GM21737 (cell line): Measurements from ENCODE around the gene LMAN1L.

ENCODE experiments used
- ATAC-seq: cut with Tn5 transposase; IDR thresholded peaks from one replicate; pipeline ENCODE4 v1.9.1; 2021; ENCODE audit warnings: mild to moderate bottlenecking, moderate library complexity; ENCODE audit not compliant: unreplicated experiment

The LMAN1L gene

DNA sequence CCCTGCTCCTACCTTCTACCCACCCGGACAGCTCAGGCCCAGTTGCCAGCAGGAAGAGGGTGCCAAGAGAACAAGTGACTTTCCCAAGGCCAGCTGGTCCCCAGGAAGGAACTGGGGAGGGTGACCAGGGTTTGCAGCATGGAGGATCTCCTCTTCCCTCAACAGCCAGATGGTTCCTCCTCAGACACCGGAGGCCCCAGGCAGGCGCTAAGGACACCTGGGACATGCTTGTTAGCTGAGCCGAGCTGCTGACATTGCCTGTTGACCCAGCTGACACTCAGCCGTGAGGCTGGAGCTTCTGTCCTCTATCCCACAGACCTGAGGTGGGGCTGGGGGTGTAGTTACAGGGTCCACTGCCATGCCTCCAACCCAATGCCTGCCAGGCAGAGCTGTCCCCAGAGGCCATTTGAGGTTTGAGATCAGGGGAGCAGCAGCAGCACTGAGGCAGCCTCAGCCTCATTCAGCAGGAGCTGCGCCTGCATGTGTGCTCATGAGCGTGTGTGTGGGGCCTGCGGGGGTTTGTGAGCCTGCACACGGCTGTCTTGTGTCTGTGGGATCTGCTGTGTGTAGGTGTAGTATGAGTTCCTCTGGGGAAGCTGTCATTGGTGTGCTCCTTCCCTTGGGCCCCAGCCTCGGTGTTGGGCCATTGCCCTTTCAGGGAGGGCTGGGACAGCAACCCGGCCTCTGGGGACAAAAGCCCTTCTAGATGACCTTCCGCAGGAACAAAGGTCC is 20.9 kb downstream of the LMAN1L start:
- ATAC-seq, result no peak

DNA sequence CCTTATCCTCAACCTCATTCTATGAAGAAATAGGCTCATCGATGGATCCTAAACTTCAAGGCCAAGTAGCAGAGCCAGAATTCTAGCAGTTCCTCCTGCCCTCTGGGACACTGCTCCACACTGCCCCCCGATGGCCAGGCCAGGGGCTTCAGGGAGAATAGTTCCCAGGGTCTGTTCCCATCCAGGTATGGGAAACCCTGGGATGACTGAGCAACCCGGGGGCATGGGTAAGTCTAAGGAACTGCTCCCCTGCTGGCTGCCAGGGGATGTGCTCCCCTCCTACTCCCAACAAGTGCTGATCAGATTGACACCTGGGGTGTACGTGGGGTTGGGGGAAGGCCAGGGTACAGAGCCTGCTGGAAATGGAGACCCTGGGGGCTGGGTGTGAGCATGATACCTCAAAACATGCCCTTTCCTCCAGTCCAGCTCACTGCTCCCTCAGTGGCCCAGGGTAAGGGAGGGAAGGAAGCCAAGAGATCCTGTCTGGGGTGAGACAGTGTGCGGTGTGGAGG is 22.7 kb downstream of the LMAN1L start:
- ATAC-seq, result no peak

DNA sequence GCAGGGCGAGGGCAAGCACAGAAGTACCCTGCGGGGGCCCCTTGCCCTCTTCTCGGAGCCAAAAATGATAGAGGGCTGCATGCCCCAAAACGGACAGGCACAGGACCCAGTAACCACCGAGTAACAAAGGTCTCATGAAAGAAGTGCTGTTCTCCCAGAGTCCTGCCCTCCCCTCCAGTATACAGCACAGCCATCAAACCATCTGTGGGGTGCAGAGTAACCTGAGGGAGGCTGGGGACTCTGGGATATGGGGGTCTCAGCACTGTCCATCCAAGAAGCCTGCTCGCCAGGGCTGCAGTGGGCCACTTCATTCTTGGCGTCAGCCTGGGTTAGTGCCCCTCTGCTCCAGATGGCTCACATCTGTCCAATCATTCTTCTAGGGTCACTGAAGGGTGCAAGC is 24.2 kb downstream of the LMAN1L start:
- ATAC-seq, result no peak

DNA sequence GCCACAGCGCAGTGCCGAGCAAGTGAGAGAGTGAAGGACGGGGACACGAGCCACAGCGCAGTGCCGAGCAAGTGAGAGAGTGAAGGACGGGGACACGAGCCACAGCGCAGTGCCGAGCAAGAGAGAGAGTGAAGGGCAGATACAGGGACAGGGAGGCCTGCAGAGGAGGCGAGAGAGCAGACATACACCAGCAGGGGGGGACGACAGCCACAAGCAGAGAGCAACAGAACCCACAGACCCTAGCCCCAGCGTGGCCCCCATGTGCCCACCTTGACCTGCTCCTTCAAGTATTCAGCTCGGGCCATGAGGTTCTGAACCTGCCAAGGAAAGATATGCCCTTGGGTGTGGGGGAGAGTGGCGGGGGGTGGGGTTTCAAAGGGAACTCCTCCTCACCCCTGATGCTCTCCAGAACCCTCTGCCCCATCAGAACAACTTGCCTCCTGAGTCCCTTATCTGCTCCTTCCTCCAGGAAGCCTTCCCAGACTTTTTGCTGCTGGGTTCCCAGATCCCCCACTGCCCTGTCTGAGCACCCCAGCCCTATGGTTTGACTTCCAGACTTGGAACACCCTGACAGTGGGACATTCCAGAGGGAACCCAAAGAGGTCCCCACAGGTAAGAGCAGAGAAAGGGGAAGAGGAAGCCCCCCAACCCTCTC is 25.0 kb downstream of the LMAN1L start:
- ATAC-seq, result no peak

DNA sequence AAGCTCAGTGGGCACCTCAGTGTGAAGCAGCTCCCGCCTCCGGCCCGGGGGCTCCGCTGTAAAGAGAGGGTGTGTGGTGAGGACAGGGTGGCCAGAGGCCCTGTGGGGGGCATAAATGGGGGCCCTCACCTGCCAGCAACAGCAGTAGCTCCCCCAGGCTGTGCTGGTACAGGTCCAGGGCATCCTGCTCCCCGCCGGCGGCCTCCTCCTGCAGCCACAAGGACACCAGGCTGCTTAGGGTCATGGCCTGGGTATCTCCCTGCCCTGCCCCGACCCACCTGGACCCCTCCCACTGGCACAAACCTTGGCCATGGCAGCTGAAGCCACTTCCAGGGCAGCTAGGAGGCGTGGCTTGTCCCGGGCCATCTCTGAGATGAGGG is 25.5 kb downstream of the LMAN1L start:
- no peak for ATAC-seq

DNA sequence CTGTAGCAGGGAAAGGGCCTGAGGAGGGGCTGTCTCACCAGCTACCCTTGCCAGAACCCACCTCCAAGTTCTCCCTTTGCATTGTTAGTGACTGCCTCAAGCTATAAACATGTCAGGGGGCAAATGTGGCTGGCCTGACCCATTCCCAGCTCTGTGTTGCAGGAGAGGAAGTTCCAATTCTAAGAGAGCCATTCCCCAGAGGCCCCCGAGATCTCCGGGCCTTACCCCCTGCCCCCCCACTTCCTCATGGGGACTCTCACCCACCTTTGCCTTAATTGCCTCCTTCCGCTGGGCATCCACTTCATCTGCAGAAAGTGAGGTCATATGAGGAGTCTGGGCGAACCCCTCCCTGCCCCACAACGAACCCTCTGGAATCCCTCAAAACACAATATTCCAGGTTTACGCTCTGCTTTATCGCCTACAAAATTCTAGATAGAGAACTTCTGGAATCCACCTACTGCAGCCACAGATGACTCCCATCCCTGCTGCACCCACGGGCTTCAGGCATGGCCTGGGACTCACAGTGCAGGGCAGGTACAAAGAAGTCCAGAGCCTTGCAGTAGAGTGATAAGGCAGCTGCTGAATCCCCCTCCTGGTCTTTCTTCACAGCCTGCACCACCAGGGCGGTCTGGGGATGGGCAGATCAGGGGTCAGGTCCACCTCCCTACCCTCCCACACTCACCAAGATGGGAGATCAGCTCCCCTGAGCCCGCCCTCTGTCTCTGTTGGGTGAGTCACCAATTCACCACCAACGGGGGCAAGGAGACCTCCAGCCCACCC is 26.3 kb downstream of the LMAN1L start:
- ATAC-seq, result no peak

DNA sequence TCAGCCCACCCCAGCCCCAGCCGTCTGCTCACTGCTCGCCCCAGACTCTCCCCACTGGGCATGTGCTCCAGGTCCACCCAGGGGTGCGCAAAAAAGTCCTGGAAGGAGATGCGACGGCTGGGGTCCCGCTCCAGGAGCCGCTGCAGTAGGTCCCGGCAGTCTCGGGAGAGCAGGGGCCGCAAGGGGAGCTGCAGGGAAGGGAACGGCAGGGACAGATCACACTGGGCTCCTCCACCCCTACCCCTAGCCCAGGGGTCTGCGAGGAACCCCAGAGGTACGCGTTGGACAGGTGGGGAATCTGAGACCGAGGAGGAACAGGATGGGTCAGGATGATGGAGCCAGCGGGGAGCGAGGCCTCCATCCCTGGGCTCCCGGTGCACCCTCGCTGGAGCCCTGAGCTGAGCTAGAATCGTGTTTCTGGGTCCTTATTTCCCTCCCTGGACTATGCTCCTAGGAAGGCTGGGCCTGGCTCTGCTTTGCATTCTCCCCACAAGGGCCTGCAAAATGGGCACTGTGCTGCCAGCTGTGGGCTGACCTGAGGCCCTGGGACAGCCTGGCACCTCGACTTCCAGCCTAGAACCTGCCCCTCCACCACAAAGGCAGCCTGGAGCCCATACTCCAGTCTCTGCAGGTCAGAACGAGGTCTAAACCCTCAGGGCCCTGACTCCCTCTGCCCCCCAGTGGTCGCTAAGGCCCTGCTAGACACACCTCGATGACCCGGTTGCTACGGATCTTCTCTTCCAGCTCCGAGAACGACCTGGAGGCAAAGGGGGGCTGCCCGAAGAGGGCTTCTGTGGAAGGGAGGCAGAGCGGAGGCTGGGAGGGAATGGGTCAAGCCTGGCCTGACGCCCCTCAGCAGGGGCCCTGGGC is 27.1 kb downstream of the LMAN1L start:
- no peak for ATAC-seq

DNA sequence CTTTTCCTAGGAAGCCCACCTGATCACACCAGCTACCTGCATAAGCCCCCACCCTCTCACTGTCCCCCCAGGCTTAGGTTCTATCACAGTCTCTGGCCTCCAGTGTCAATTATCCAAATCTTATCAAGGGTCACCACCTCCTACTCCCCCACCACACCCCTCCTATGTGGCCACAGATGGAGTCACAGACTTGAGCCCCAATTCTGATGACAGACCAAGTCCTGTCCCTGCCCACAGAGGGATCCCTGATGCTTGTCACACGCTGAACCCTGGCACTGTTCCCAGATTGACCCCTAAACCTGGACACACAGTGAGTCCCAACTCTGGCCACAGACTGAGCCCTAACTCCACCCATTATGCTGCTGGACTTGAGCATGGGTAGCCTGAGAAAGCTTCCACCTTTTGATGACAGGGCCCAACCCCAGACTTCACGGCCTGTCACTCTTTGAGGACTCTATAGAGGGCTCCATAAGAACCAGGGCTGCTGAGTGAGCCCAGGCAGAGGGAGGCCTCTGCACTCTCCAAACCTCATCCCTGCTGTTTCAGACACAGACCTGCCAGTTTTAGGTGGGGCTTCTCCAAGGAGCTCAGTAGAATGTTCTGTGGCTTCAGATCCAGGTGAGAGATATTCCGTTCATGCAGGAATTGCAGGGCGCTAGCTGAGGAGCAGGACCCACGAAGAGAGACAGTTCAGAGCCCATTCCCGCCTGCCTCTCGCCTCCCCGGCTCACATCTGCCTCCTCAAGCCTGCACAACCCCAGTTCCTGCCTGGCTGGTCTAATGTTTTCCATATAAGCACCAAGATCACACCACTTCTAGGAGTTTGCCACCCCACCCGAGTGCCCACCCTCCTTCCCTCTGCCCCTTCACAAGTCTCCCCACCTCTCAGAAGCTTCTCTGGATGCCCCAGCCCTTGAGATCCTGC is 28.5 kb downstream of the LMAN1L start:
- no peak for ATAC-seq

DNA sequence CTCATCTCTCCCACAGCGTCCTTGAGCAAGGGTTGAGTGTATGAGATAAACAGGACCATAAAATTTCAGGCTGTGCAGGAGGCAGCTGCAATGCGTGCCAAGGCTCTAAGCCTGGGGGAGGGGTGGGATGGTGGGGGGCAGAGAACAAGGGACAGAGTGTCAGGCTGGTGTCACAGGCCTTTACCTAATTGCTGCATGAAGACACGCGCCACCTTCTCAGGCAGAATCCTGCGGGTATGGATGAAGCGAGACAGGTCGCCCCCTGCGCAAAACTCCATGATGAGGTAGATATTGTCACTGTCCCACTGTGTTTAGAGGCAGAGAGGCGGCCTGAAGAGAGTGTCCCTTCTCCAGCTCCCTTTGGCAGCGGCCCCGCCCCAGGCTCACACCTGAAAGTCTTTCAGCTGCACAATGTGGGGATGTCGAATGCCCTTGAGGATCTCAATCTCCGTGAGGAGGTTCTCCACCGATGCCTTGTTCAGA is 29.3 kb downstream of the LMAN1L start:
- ATAC-seq, result no peak

DNA sequence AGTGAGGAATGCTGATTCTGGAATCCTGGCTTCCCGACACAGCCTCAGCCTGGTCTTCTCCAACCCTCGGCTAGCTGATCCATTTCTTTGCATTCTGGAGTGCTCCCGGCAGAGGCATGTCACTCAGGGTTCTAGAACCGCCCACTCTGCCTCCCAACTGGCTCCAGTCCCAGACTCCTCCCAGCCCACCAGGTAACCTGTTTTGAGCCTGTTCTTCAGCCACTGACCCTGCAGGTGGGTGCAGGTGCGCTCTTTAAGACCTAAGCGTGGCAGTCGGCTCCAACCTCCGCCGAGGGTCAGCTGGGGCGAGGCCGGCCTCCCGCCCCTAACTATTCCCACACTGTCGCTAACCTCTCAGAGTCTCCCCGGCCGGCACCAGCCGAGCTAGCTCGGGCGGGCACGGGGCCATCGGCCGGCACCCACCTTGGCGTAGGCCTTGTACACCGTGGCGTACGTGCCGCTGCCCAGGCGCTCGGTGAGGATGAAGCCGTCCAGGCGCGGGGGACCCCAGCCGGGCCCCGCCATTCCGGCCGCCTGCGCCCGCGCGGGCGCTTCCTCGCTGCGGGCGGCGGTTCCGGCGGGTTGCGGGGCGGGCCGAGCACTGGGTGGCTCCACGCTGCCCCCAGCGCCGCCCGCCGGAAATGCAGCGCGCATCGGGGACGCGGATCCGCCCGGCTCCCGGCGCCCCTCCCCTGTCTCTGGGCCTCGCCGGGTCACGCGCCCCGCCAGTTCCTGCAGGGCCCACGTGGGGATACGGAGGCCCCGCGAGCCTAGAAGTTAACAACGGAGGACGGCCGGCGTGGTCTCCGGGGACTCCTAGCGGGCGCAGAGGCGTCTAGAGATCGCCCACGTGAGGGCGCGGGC is 30.2 kb downstream of the LMAN1L start, which contains the start of gene ULK3:
Gene ULK3, minus strand, starts transcription at position 576 of the 864 bp plus-strand sequence. Its CDS starts 51 bp downstream, at position 525.
- peak; percentile 79 for ATAC-seq

DNA sequence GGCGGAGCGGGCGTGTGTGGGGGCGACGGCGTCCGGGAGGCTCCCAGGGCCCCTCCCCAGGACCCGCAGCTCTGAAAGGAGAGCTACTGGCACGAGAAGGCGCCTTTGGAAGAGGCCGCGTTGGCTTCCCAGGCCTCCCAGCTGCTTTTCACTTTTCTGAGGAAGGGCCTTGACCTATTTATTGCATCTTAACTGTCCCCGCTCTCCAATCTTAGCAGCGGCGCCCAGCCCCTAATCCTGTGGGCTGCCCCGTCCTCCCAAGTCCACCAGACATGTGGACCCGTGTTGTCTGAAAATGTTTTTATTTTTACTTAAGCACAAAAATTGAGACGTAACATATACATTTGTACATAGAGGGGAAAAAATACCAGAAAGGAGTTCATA is 30.8 kb downstream of the LMAN1L start:
- ATAC-seq, result no peak

DNA sequence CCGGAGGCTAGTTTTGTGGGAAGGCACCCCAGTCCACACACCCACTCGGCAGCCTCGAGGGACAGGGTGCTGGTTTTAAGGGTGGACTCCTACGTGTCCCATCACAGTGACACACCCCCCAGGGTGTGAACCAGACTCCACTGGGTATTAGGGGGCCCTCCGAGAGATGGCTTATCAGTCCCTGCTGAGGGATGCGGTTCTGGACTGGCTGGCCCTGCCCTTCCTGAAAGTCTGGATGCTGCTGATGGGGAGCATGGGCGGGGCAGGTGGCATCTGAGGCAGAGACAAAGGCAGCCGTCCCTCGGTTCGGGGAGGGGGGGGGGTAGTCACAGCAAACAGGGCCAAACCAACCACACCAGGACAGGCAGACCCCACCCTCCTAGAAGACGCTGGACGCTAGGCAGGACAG is 31.3 kb downstream of the LMAN1L start:
- no peak for ATAC-seq

DNA sequence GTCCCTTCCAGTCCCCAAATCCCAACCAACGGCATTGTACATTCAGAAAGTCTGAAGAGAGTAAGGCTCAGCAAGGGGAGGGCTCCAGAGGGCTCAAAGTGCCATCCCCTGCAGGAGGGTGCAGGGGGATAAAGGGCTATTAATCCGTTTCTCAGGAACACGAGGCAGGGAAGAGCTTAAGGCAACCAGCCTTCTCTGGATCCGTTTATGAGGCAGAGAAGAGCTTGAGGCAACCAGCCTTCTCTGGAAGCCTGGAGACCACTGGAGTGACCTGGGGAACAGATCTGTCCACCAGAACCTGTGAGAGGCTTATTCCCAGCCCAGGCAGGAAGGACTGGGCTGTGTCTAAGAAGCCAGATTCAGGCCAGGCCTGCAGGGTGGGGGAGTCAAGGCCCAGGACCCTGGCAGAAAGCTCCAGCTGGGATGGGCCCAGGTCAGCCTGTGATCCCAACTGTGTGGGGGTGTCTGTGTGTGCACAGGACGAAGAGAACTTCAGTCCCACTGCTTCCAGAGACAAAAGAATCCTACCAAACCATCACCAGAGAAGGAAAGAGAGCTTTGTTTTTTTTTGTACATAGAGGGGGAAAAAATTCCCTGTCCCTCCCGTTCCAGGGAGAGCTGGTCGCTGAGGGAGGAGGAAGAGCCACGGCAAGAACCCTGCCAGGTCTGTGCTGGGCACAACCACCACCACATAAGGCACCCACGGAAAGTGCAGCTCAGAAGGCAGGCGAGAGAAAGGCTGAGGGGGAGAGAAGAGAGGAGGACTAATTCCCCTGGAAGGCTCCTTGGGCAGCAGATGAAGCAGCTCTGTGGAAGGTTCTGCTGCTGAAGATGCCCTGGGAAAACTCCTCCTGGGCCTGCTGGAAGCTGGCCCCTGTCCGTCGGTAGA is 31.9 kb downstream of the LMAN1L start:
- no peak for ATAC-seq

DNA sequence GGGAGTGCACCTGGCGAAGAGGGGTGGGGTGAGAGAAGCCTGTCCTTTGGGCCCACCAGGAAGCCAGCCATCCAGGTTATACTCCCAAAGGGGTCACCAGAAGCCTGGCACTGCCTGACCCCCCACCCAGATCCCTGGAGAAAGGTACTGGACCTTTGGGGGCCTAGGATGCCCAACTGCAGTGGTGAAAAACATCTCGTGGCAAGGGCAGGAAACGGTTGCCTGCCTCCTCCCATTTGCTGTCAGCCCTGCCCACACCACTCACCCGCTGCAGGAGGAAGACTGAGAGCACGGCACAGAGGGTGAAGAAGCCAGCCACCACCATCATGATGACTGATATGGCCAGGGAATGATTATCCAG is 32.6 kb downstream of the LMAN1L start:
- ATAC-seq, result no peak

DNA sequence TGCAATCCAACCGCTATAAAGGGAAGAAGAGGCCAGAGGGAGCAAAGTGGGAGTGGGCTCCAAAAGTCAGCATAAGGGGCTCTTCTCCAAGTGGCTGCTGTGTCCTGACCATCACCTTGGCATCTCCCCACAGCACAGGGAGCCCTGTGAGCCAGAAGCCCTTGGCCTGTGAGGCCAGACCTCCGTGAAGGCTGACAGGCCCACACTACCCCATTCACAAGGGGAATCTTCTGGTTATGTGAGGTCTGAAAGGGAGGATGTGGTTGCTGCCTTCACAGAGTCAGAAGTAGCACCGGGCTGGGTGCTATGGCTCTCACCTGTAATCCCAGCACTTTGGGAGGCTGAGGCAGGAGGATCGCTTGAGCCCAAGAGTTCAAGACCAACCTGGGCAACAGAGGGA is 32.9 kb downstream of the LMAN1L start:
- ATAC-seq, result no peak

DNA sequence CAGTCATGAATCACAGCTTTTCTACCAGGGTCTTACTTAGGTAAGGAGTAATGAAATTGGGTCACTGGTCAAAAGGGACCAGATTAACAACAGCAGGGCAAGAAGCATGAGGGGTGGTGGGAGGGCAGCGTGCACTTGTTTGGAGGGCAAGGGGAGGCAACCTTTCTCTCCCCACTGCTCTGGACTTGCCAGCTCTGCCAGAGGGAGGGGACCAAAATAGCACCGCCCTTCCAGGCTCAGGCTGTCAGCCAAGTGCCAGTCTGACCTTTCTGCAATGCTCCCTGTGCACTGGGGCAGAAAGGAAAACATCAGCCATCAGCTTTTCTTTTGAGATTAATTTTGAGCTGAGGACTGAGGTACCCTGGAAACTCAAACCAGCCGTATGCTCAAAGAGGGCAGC is 34.8 kb downstream of the LMAN1L start:
- ATAC-seq, result no peak

DNA sequence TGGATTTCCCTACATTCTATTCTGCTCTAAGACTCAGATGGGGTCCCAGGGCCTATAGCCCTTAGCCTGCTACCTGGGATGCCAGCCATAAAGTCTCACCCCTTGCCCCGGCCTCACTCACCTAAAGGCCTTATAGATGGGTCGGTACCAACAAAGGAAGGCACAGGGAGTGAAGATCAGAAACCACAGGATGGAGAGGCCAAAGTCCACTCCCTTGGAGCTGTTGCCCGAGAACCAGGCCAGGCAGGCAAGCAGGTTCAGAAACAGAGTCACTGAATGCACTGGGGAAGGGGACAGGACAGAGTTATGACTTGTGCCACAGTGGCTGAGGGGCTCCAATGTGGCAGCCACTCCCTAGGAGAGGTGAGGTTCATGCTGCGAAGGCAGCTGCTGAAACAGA is 37.8 kb downstream of the LMAN1L start:
- ATAC-seq, result no peak

DNA sequence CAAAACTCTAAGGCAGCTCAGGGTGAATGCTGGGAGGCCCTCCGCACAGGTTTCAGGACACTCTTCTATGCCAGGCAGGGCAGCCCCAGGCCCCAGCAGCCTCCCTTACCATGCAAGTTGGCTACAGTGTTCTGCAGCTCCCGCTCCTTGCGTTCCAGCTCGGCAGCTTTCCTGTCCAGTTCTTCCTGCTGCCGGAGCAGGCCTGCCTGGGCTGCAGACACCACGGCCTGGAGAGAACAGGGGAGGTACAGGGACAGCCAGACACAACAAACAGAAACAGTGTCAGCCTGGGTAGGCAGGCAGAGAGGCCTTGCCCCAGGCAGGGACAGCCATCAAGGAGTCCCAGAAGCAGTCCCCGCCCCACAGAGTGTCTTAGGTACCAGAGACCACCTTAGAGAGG is 39.3 kb downstream of the LMAN1L start:
- no peak for ATAC-seq
